ENCODE data around the gene ZP2. TPM values are rescaled to one million over a fixed set of nuclear protein-coding genes. Genes with fewer than 3 reads are reported as not detected.

ZP2 gene
- total and polyA plus RNA-seq, 11 donors: not detected

- H3K9me3 ChIP-seq: no peaks in the 10 kb centered on the region
- intact Hi-C loops (cut with DNase I): no loop called here
- no peaks in the 10 kb centered on the region for H3K4me1 ChIP-seq
- 65 to 67% (median 66%) methylated on average over 4 of the region's 4 CpGs for WGBS, 4 donors
- no peak overlapping the region for H3K27ac ChIP-seq
- no peak for ATAC-seq
- H3K36me3 ChIP-seq: no peaks in the 10 kb centered on the region
- no peak for DNase-seq
- no peak for TF ChIP-seq POLR2A (IDR thresholded peaks at IDR 0.05)
- no peak for TF ChIP-seq CTCF (IDR thresholded peaks at IDR 0.05)
- H3K4me3 ChIP-seq: no peak overlapping the region
- H3K27me3 ChIP-seq: peaks cover 0 to 21% (median 0%) of the 10 kb centered on the region in 9 donors
Measured at GRCh38 chr16:21222495-21223337, 11.3 kb upstream of the ZP2 start.

DNA sequence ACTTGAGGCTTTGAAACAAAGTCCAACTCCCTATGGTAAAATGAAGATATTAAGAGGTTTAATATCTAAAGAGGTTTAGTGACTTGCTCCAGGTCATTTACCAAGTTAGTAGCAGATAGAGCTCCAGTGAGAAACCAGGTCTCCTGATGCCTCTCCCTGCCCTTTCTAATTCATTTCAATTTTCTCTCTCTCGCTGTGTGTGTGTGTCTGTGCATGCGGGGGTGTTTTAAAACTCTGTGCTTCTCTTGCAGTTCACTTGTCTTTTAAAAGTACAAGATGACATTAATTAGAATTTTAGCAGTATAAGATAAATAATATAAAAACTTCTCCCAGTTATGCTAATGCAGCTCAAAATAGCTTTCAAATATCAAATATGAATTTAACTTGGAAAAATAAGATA, 8.2 kb upstream of the ZP2 start:
- no peaks in the 10 kb centered on the region for H3K36me3 ChIP-seq
- no peak overlapping the region for H3K27ac ChIP-seq
- H3K9me3 ChIP-seq: no peaks in the 10 kb centered on the region
- 92 to 98% (median 97%) methylated on average over 2 of the region's 2 CpGs for WGBS, 4 donors
- intact Hi-C loops (cut with DNase I): no loop called here
- H3K4me1 ChIP-seq: no peaks in the 10 kb centered on the region
- no peak overlapping the region for H3K4me3 ChIP-seq
- DNase-seq (no peak), ATAC-seq (no peak)
- H3K27me3 ChIP-seq: peaks cover 0 to 32% (median 0%) of the 10 kb centered on the region in 9 donors
- TF ChIP-seq CTCF (IDR thresholded peaks at IDR 0.05) (no peak), POLR2A (IDR thresholded peaks at IDR 0.05) (no peak)

- intact Hi-C loops (cut with DNase I): no loop called here
- DNase-seq: no peak
- Histone ChIP-seq H3K36me3 (no peaks in the 10 kb centered on the region), H3K4me1 (no peaks in the 10 kb centered on the region), H3K27ac (no peak overlapping the region), H3K27me3 (peaks cover 0 to 38% (median 0%) of the 10 kb centered on the region in 9 donors), H3K9me3 (no peaks in the 10 kb centered on the region), H3K4me3 (no peak overlapping the region)
- no peak for ATAC-seq
- TF ChIP-seq CTCF (IDR thresholded peaks at IDR 0.05) (no peak), POLR2A (IDR thresholded peaks at IDR 0.05) (no peak)
- WGBS, 4 donors: 55 to 68% (median 58%) methylated on average over 7 of the region's 7 CpGs
Measured at GRCh38 chr16:21218153-21218552, 6.8 kb upstream of the ZP2 start.

DNA sequence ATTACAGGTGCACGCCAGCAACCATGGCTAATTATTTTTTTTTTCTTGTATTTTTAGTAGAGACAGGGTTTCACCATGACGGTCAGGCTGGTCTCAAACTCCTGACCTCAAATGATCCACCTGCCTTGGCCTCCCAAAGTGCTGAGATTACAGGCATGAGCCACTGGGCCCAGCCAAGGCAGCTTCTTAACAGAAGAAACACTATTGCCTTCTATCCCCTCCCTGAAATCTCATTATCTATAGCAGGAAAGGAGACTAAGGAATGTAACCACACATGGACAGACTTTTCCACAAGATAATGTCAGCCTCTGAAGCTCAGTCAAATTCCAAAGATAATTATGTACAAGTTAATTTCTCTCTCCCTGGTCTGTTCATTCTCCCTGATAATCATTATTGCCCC, 5.7 kb upstream of the ZP2 start:
- DNase-seq: no peak
- Histone ChIP-seq H3K36me3 (no peaks in the 10 kb centered on the region), H3K27ac (no peak overlapping the region), H3K27me3 (peaks cover 0 to 44% (median 0%) of the 10 kb centered on the region in 9 donors), H3K4me3 (no peak overlapping the region), H3K9me3 (no peaks in the 10 kb centered on the region), H3K4me1 (no peaks in the 10 kb centered on the region)
- 70 to 75% (median 72%) methylated on average over 2 of the region's 2 CpGs for WGBS, 4 donors
- TF ChIP-seq CTCF (IDR thresholded peaks at IDR 0.05) (no peak), POLR2A (IDR thresholded peaks at IDR 0.05) (no peak)
- intact Hi-C loops (cut with DNase I): no loop called here
- no peak for ATAC-seq
